Limb (tissue), 2 donors: Measurements from ENCODE around the gene VPS72.

Experiments used
- DNase-seq, 2 donors: peaks; one replicate each; pipeline ENCODE4 v3.0.0-alpha.2; 2016; ENCODE audit errors: extremely low spot score in 2 of 2

The VPS72 gene

DNA sequence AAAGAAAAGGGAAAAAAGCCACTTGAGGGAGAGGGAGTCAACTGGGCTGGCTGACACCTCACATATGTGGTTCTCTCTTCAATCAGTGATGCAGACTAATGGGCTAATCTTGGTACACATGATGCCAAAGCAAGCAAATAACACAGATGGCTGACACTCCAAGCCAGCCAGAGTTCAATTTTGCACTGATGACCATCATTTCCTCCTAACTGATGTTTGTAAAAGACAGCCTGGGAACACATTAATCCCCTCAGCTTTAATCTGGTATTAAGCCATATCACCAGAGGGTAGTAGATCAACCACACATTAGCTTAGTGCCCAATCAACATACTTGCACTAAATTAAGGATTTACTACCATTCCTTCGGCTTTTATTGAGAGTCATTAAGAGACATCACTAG lies 2.8 kb downstream of the VPS72 start:
- DNase-seq = no peak

DNA sequence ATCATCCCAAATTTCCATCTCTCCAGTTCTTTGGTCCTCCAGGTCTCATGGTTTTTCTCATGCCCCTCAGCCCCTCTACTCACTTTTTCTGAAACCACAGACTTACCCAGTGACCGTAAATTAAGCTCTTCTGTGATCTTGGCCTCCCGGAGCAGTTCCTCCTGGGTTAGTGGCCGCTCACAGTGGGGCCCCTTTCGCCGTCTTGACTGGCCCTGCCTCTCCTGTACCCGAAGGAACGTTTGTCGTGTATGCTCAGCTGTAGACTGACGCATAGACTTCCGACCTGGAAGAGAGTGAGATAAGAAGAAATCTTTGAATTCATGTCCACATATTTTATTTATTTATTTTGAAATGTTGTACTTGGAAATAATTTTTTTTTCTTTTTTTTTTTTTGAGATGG lies 5.8 kb downstream of the VPS72 start:
- no peak for DNase-seq

DNA sequence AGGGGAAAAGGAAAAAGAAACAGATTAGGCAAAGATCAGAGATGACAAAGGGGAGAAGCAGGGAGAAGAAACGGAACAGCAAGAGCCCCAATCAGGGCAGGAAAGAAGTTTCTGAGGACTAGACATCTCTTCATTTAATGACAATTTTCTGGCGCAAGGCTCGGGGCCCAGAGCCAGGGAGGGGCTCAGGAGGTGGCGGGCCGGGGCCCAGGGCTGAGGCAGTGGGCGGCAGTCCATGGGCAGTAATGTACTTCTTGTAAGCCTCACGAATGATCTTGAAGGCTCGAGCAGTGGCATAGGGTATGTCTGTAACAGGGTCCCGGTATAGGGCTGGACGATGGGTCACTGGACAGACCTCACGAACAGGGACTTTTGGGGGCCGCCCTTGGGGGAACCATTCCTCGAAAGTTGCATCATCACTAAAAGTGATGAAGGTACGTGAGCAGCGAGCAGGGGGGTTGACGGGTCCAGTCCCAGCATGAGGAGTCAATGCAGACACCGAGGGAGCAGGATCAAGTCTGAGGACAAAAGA lies 13.4 kb downstream of the VPS72 start:
- DNase-seq = no peak

DNA sequence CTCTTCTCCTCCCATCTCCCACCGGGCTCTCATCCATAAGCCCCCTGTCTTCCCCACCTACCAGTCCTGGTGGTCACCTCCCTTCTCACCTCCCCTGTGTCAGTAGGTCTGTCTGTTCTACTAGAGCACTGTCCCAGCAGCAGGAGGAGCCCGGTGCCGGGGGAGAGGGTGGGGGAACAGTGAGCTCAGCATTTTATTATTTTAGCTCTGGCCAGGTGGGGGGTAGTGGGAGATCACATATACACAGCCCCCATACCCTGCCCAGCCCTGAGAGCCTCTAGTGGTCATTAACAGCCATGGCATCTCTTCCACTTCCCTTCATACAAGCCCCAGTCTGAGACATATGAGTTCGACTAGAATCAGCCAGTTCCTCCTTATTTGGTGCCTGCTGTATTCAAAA lies 14.1 kb downstream of the VPS72 start, which contains the start of gene TMOD4:
TMOD4 (minus strand) TSS at position 119 of the 400 bp plus-strand sequence. CDS start 1,106 bp downstream, outside the sequence.
- DNase-seq = peak in 1 of 2 donors; percentile 29

DNA sequence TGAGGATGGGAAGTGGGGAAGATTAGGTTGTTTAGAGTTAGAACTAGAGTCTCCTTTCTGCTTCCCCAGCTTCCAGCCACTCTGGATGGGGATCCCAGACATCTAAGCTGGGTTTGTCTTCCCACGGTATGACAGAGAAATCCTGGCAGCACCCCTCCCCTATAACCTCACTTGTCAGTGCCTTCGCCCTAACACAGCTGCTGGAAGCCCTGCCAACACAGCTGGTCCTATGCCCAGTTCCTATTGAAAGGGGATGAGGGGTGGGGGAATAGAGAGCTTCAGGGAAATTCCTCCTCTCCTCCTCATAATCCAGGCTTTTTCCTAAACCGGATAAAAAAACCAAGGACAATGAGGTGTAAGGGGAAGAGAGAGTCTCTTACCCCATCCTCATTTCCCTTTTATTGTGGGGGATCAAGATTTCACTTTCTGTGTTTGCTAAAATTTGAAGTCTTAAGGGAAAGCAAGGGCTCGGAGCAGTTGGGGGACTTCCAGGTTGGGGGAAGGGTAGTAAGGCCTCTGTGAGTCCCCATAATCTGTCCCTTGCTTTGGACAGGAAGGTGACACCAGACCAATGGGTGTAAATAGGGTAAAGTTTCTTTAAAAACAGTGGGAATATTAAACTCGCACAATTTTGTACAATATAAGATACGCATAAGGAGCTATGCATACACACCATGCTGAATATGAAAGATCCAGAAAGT lies 14.8 kb downstream of the VPS72 start:
- DNase-seq = peak in 1 of 2 donors; percentile 10

DNA sequence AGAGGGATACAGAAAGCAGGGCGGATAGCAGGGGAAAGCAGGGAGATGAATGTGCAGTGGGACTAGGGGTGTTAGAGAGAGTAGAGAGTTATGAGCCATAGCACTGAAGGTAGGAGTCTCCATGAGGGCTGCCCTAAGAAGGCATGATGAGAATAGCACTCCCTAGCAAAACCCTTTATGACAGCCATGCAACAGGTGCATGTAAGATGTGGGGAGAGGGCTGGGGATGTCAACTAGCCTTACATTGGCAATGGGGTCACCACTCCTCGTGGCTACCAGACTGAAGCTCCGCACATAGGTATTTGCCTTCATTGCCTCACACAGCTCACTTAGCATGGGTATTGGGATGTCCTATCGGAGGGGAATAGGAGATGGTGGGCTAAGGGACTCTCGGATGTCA lies 18.8 kb downstream of the VPS72 start:
- no peak for DNase-seq

DNA sequence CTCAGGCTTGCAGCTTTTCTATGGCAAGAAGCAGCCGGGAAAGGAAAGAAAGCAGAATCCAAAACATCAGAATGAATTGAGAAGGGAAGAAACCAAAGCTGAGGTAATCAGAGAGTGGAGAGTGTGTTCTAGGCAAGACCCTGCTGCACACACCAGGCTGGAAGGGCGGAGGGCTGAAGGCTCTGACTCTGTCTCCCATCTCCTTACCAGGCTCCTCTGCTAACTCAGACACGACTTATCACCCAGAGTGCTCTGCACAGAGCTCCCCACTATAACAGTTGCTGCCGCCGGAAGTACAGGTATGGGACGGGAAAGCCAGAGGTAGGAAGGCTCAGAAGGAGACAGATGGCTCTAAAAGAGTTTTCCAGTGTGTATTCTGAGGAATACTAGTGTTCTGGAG lies 22.9 kb downstream of the VPS72 start:
- no peak for DNase-seq

DNA sequence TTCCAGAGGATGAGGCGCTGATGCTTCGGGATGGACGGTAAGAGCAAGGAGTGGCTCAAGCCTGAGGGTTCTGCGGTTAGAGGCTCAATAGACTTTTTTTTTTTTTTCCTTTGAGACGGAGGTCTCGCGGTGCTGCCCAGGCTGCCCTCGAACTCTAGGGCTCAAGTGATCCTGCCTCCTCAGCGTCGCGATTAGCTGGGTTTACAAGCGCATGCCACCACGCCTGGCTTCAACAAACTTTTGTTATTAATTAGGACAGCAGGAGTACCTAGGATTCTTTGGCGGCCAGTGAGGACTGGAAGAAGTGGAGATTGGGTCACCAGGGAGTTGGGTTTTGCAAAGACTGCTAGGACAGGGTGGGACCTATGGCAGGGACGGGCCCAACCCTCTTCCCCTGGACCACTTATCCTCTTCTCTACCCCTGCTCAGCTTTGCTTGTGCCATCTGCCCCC lies 23.5 kb downstream of the VPS72 start:
- DNase-seq = no peak

DNA sequence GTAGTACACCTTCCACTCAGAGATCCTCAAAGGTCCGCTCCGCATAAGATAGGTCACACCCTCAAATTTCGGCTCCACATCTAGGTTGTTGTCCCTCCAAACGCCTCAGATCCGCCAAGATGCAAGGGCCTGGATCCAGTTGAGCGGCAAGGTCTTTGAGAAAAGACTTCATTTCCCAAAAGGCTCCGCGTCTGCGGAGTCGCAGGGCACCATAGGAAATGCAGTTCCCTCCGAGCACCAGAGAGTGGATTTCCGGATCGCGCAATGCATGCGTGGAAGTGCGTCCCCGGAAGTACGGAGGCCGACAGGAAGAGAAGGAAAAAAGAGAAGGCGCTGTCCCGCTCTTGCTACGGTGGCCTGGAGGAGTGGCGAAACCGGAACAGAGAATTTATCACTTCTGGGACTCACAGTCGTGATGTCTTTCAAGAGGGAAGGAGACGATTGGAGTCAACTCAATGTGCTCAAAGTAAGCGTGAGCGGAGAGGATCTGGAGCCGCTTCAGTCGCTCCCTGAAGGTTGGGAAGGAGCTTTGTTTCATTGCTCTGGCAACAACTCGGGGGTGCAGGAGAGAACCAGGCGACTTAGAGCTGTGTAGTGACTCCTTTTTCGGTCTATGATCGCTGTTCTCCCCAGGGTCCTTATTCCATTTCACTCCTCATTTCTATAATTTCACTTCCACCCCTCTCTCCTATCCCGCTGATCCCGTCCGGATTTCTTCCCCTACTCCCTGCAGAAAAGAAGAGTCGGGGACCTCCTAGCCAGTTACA lies 24.1 kb downstream of the VPS72 start, which contains the start of the genes LYSMD1 and SCNM1:
LYSMD1 (minus strand) TSS at position 165 of the 767 bp plus-strand sequence. CDS start 644 bp downstream, outside the sequence.
SCNM1 (plus strand) TSS at position 407 of the 767 bp plus-strand sequence; CDS start at position 416, 9 bp downstream.
- peak; percentile 96 to 98 for DNase-seq

DNA sequence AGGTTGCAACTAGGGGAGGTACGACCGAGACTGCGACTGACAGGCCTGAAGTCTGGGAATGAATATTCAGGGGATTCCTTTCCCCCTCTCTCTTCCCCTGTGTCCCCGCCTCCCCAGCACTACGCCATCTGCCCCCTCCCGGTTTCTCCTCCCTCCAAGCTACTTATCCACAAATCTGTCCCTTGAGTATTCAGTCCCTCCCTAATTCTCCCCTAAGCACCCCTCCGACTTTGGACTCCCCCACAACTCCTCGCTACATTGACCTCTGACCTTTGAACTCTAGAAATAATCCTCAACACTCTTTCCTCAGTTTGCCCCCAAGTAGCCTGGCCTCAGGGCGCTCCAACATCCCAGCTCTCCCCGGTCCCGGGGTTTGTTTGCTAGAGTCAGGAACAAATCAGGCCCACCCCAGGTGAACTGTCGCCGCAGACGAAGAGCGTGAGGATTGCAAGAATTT lies 24.7 kb downstream of the VPS72 start:
- peak; percentile 59 to 74 for DNase-seq

DNA sequence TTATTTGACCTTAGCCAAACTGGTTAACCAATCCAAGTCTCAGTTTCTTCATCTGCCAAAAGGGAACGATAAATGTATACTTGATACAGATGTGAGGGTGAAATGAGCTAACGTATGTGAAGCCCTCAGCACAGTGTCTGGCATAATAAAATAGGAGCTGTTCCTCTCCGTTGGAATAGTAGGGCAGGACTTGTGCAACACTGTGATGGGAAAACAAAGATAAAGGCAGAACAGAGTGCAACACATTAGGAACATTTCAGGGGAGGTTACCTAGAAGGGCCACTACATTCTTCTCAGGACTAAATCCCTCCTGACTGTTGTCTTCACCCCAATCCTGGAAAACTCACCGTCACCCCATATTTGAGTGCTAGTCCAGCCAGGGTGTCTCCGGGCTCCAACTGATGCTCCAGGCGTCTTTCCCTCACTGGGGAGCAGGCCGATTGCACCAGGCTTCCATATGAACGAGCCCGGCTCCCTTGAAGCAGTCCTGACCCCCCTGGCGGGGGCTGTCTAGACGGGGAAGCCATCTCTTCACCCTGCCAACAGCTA lies 25.2 kb downstream of the VPS72 start:
- DNase-seq = no peak

DNA sequence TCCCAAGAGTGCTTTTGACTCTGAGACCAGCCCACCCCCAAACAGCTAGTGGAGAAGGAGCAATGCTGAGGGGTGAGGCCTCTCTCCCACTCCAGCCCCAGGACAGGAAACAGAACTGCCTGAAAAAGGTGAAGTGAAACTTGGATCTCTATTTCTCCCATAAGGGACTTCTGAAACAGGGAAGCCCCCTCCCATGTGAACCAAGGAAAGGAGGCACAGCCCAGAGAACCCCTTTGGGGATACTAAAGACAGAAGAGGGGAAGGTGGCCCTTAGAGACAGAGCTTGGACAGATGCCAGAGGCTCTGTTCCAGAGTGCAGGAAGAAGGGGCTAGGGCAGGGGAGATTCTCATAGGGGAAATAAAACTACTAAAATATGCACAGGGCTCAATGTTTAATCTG lies 30.6 kb downstream of the VPS72 start:
- no peak for DNase-seq

DNA sequence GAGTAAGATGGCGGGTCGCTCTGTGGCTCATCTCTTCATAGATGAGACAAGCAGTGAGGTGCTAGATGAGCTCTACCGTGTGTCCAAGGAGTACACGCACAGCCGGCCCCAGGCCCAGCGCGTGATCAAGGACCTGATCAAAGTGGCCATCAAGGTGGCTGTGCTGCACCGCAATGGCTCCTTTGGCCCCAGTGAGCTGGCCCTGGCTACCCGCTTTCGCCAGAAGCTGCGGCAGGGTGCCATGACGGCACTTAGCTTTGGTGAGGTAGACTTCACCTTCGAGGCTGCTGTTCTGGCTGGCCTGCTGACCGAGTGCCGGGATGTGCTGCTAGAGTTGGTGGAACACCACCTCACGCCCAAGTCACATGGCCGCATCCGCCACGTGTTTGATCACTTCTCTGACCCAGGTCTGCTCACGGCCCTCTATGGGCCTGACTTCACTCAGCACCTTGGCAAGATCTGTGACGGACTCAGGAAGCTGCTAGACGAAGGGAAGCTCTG lies 31.2 kb downstream of the VPS72 start:
- no peak for DNase-seq

DNA sequence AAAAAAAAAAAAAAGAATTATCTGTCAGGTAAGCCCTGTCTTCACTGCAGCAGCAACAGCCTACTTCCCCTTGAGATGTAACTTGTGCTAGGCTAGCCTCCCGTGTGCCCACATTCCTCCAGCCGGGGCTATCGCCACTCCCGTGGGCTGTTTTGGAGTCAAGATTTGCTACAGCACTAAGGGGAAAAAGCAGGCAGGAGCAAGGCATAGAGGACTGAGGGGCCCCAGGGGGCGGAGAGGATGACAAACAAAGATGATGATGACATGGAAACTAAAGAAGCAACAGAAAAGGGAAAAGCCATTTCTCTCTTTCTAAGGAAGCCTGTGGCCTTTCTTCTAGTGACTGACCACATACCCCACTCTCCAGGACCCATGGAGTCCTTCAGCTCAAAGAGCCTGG lies 31.7 kb downstream of the VPS72 start:
- no peak for DNase-seq

DNA sequence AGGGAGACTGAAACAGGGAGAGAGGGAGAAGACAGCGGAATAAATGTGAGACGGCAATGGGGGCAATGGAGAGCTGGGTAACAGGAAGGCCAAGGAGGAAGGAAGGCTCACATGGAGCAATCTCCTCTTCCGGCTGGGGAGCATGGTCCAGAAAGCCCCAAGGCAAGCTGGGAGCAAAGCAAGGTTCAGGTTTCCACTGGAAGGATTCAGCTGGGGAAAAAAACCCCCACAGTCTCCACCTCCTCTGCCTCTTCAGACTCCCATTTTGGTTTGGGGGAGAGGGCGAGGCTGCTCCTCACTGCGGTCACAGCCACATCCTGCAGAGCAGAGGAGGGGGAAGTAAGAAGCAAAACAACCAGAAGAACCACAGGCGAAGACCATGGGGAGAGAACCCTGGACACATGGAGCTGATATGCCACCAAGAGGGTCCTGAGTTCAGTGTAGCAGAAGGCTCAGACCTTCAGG lies 32.9 kb downstream of the VPS72 start:
- DNase-seq = no peak

DNA sequence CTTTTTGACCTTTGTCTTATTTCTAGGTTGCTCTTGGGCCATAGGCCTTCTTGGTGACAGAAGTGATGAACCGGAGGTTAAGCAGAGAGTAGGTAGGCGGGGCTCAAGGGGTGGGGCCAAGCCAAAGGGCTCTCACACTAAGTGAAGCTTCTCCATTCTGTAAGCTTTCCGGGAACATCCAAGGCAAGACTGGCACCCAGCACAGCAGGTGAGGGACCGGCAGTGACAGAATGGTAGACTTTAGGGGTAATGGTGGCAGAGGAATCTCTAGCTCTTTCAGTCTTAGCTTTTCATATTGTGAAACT lies 33.5 kb downstream of the VPS72 start, which contains the start of gene TNFAIP8L2:
TNFAIP8L2 (plus strand) TSS at position 135 of the 305 bp plus-strand sequence. CDS start 2,049 bp downstream, outside the sequence.
- DNase-seq = no peak

DNA sequence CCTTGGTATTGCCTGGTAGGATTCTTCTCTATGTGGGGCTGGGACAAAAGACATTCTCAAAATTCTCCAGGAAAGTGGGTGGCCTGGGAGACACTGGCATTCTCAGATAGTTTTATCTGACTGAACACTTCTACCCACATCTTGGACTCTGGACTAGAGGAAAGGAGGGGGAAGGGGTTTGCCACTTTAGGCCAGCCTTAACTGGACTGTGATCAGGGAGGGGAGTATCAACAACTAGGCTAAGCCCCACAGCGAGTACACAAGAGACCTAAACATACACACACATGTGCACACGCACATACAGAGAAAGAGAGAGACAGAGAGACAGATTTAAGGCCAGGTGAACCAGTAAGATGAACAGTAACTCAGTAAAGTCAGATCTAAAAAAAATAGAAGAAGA lies 42.3 kb downstream of the VPS72 start:
- no peak for DNase-seq

DNA sequence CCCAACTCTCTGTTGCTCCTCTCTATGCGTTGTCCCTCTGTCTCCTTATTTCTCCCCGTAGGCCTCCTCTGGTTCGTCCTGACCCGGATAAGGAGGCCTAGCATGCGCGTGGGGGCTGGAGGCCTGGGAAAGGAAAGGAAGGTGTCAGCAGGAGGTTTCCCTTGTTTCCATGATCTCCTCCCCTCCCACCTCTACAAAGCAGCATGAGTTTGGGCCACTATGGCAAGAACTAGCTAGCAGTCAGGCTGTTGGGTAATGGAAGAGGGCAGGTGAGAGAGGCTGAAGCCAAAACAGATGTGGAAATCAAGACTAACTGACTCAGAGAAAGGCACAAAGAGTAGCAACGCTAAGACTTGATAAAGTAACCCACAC lies 42.9 kb downstream of the VPS72 start:
- DNase-seq = no peak

DNA sequence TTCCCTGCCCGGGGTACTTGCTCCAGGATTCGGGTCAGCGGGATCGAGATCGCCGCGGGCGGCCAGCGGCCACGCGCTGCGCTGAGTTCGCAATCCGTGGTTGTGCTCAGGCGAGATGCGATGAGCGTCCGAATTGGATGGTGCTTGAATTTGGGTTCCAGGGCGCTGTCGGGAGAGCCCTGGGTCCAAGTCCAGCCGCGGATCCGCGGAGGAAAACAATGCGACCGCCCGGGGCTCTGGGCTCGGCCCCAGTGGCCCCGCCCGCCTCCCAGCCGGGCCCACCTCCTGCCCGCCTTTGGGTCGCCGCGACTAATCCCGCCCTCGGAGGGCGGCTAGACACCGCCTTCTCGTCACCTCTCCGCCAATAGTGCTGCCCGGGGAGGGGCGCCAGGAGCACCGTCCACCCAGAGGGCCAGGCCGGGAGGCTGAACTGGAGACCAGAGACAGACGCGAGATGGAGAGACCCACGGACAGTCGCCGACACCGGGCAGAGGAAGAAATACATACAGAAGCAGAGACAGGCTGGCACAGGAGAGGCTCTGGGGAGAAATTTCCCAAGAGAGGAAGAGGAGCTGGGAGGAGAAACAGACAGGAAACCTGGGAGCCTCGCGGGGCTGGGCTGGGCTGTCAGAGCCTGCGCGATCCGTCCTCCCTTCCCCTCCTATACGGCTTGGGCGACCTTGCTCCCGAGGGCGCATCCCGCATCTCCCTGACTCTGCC lies 43.4 kb downstream of the VPS72 start, which contains the start of gene SEMA6C:
SEMA6C (minus strand) TSS at position 220 of the 720 bp plus-strand sequence. CDS start 4,010 bp downstream, outside the sequence.
- peak; percentile 94 for DNase-seq

DNA sequence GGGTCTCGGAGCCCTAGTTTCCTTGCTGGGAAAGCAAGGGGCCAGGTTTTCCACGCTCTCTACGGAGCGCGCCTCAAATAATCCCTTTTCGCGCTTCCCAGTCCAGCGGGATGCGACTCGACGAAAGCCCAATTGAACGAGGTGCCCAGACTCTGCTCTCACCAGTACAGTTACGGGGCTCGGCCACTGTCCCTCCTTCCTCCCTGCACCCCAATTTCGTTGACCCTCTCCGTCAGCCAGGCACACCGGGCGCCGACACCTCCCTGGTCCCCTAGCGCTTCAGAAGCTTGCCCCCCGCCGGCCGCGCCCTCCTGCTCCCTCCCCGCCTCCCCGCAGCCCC lies 44.0 kb downstream of the VPS72 start:
- DNase-seq = no peak
